ENCODE measurements around the gene DCTN2. TPM values are rescaled to one million over a fixed set of nuclear protein-coding genes. Genes with fewer than 3 reads are reported as not detected.

The DCTN2 gene
- total RNA-seq, 1 donor: 140 TPM

GRCh38 chr12:57582440-57582839 lies 35.4 kb upstream of the DCTN2 start:
- no peak for DNase-seq (ENCODE audit: low read depth)
- no peak overlapping the region for H3K4me3 ChIP-seq (ENCODE audit: low read depth, low read length)
- TF ChIP-seq, protein P1, sequence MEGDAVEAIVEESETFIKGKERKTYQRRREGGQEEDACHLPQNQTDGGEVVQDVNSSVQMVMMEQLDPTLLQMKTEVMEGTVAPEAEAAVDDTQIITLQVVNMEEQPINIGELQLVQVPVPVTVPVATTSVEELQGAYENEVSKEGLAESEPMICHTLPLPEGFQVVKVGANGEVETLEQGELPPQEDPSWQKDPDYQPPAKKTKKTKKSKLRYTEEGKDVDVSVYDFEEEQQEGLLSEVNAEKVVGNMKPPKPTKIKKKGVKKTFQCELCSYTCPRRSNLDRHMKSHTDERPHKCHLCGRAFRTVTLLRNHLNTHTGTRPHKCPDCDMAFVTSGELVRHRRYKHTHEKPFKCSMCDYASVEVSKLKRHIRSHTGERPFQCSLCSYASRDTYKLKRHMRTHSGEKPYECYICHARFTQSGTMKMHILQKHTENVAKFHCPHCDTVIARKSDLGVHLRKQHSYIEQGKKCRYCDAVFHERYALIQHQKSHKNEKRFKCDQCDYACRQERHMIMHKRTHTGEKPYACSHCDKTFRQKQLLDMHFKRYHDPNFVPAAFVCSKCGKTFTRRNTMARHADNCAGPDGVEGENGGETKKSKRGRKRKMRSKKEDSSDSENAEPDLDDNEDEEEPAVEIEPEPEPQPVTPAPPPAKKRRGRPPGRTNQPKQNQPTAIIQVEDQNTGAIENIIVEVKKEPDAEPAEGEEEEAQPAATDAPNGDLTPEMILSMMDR (IDR thresholded peaks at IDR 0.05; ENCODE audit: insufficient read depth, low read length): no peak

DNA sequence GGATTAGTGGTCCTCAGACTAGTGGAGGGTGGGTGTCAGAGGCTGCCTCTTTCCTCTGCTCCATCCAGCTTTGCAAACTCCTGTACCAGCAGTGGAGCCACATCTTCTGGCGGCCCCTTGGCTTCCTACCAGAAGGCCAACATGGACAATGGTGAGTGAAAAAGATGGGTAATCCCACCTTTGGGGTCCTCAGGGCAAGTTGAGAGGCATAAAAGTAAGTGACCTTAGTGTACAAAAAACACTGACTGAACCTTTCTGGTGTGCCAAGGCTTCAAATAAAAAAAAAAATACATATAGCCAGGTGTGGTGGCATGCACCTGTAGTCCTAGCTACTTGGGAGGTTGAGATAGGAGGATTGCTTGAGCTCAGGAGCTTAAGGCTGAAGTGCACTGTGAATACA lies 34.8 kb upstream of the DCTN2 start:
- TF ChIP-seq, protein P1 (IDR thresholded peaks at IDR 0.05; ENCODE audit: insufficient read depth, low read length): no peak
- no peak for DNase-seq (ENCODE audit: low read depth)
- H3K4me3 ChIP-seq (ENCODE audit: low read depth, low read length): no peak overlapping the region

GRCh38 chr12:57580466-57580795 lies 33.4 kb upstream of the DCTN2 start:
- DNase-seq (ENCODE audit: low read depth): no peak
- no peak overlapping the region for H3K4me3 ChIP-seq (ENCODE audit: low read depth, low read length)
- TF ChIP-seq, protein P1 (IDR thresholded peaks at IDR 0.05; ENCODE audit: insufficient read depth, low read length): no peak

DNA sequence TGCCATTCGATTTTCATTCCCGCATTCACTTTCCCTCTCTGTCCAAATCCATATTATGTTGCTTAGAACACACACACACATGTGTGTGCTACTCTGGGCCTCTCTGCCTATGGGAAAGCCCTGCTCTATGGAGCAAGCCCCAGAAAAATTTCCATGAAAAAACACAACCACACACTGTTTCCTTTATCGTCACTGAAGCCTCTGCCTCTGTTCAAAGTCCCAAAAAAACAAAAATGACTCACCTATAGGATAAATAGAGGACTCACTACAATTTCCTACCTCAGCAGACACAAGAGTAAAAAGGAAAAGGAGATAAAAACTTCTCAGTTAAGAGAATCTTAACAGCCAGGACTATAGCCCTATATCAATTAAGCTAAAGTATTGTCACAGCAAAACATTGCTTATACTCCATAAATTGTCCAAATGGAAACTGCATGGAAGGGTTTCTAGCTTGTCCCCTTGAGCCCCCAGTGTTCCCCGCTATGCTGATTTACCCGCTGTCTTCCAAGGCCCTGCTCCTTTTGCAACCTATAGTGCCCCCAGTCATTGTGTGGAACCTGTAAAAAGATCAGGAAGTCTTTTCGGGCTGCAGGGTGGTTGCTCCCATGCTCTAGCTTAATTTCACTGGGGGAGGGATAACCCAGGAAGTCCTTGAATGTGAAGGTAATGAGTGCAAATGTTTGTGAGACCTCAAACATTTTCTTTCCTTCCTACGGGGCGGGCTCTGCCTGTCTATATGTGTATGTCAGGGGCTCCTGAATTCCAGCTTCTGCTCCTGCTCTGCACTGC lies 32.9 kb upstream of the DCTN2 start:
- TF ChIP-seq, protein P1 (IDR thresholded peaks at IDR 0.05; ENCODE audit: insufficient read depth, low read length): no peak
- H3K4me3 ChIP-seq (ENCODE audit: low read depth, low read length): no peak overlapping the region
- no peak for DNase-seq (ENCODE audit: low read depth)

- TF ChIP-seq, protein P1 (IDR thresholded peaks at IDR 0.05; ENCODE audit: insufficient read depth, low read length): no peak
- no peak for DNase-seq (ENCODE audit: low read depth)
- no peak overlapping the region for H3K4me3 ChIP-seq (ENCODE audit: low read depth, low read length)
Observed at GRCh38 chr12:57579011-57579410, 32.0 kb upstream of the DCTN2 start.

DNA sequence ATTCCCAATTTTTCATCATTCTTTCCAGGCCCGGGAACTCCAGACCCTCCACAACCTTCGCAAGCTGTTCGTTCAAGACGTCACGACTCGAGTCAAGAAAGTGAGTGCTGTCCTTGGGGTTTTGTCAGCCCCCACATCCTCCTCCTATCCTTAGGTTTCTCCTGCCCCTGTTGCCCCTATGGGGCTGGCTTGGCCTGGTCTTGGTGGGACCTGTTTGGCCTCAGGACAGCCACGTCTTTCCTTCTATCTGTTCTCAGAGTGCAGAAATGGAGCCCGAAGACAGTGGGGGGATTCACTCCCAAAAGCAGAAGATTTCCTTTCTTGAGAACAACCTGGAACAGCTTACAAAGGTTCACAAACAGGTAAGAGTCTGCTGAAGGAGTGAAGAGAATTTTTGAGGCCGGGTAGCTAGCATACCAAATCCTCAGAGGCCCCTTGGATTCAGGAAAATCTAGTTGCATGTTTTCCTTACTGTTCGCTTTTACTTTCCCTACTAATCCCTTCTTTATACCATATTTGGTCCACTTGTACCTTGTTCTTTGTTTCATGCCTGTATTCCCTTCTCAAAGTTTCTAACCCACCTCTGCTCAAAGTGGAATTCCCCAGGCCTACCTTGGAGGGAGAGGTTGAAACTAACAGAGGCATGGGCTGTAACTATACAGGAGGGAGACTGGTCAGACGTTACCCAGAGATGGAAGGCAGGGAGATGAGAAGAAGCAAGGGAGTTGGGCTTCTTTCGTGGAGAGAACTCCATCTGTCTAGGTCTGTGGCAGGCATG lies 31.2 kb upstream of the DCTN2 start:
- DNase-seq (ENCODE audit: low read depth): no peak
- no peak overlapping the region for H3K4me3 ChIP-seq (ENCODE audit: low read depth, low read length)
- TF ChIP-seq, protein P1 (IDR thresholded peaks at IDR 0.05; ENCODE audit: insufficient read depth, low read length): no peak

All from fibroblast of the aortic adventitia (primary cell).